Lung (tissue), 12 donors: ENCODE data around the gene RDX. TPM values are rescaled to one million over a fixed set of nuclear protein-coding genes. Genes with fewer than 3 reads are reported as not detected.
"Not testable (repeated sequence)": the region's sequence is repeated elsewhere in the genome, so short reads cannot be mapped to it uniquely, and the experiment has no call there.

Experiments used
- ATAC-seq: fragments of 200-7000 bp; cut with Tn5 transposase; one replicate; pipeline ENCODE4 v1.9.1; 2020; ENCODE audit warnings: moderate number of reproducible peaks; ENCODE audit not compliant: insufficient read depth, low FRiP score
- DNase-seq, 3 donors: peaks; one replicate each; pipeline ENCODE4 v3.0.0-alpha.2; 2013 to 2017
- H3K27ac ChIP-seq, 2 donors: one replicate each; pipeline ENCODE4 v1.5.1; 2013; ENCODE audit warnings: mild to moderate bottlenecking in 2 of 2, moderate library complexity in 2 of 2, control low read depth in 1 of 2, inconsistent platforms in 1 of 2, low read depth in 1 of 2, low read length in 1 of 2
- H3K27me3 ChIP-seq, 3 donors: one replicate each; pipeline ENCODE4 v1.5.1; 2013; ENCODE audit warnings: low read length in 2 of 3; ENCODE audit not compliant: control insufficient read depth in 3 of 3, insufficient read depth in 3 of 3
- H3K36me3 ChIP-seq, 4 donors: one replicate each; pipeline ENCODE4 v1.5.1; 2013; ENCODE audit warnings: low read length in 4 of 4, mild to moderate bottlenecking in 1 of 4, moderate library complexity in 1 of 4; ENCODE audit not compliant: control insufficient read depth in 4 of 4, insufficient read depth in 4 of 4
- H3K4me1 ChIP-seq, 5 donors: one replicate each; pipeline ENCODE4 v1.5.1; 2013; ENCODE audit warnings: low read length in 5 of 5, mild to moderate bottlenecking in 2 of 5, moderate library complexity in 1 of 5; ENCODE audit not compliant: control insufficient read depth in 5 of 5, insufficient read depth in 5 of 5
- H3K4me3 ChIP-seq: one replicate; pipeline ENCODE4 v1.5.1; 2013; ENCODE audit warnings: mild to moderate bottlenecking, control low read depth, moderate library complexity
- H3K9ac ChIP-seq, 2 donors: one replicate each; pipeline ENCODE4 v1.5.1; 2013; ENCODE audit warnings: low read length in 2 of 2, control low read depth in 1 of 2; ENCODE audit not compliant: insufficient read depth in 1 of 2
- H3K9me3 ChIP-seq, 4 donors: one replicate each; pipeline ENCODE4 v1.5.1; 2013; ENCODE audit warnings: low read length in 3 of 4, mild to moderate bottlenecking in 1 of 4, moderate library complexity in 1 of 4; ENCODE audit not compliant: control insufficient read depth in 4 of 4, insufficient read depth in 3 of 4
- WGBS, 2 donors: extraction: QIAGEN DNeasy Blood & Tissue Kit; methylation state at CpG; one replicate each; pipeline ENCODE4 v1.1.7; 2013; 5-methylcytosine and 5-hydroxymethylcytosine counted together
- polyA plus RNA-seq, 2 donors: library from polyadenylated mRNA; stranded (reverse); fragments of 200-250 nt; gene quantifications; one replicate each; pipeline ENCODE4 v1.2.1, GENCODE V29; 2013
- total RNA-seq, 2 donors: library from RNA; depleted of rRNA in 1 of 2; stranded (reverse); fragments of >200 nt in 1 of 2; gene quantifications; one replicate each; pipeline ENCODE4 v1.2.1, GENCODE V29; 2014 to 2021
- TF ChIP-seq, protein P1 (sequence below): IDR thresholded peaks from 2 replicates; pipeline ENCODE4 v1.5.1; 2012; ENCODE audit warnings: mild to moderate bottlenecking; ENCODE audit errors: control extremely low read depth, extremely low read depth
- donor health status: control.
- donor health status: control.
- donor health status: Bipolar disorder and iron deficiency.
- donor health status: healthy.
- donor health status: DM: yes; HTN: yes; CAD: no.

Gene RDX
- total and polyA plus RNA-seq, 4 donors = 21.8 to 144 (median 59.2) TPM

DNA sequence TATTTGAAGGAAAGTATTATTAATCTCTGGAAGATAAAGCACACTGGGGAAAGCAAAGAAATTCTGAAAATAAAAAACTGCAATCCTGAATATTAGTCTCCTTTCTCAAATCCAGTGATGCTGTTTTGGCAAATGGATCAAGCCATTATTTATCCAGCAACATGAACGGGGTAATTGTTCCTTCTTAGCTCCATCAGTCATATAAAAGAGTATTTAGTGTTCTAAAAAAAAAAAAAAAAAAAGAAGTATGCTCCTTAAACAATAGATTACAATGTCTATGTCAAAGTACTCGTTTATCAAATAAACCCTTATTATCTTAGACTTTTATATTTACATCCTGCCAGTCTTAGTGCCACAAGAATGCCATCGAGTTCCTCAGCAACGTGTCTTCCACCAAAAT lies 1.3 kb downstream of the RDX start:
- TF ChIP-seq, protein P1, sequence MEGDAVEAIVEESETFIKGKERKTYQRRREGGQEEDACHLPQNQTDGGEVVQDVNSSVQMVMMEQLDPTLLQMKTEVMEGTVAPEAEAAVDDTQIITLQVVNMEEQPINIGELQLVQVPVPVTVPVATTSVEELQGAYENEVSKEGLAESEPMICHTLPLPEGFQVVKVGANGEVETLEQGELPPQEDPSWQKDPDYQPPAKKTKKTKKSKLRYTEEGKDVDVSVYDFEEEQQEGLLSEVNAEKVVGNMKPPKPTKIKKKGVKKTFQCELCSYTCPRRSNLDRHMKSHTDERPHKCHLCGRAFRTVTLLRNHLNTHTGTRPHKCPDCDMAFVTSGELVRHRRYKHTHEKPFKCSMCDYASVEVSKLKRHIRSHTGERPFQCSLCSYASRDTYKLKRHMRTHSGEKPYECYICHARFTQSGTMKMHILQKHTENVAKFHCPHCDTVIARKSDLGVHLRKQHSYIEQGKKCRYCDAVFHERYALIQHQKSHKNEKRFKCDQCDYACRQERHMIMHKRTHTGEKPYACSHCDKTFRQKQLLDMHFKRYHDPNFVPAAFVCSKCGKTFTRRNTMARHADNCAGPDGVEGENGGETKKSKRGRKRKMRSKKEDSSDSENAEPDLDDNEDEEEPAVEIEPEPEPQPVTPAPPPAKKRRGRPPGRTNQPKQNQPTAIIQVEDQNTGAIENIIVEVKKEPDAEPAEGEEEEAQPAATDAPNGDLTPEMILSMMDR = no peak
- peaks cover 0 to 2% (median 0%) of the 10 kb centered on the region in 4 donors for H3K9me3 ChIP-seq
- WGBS, 2 donors = 7 to 11% methylated on average over 4 of the region's 4 CpGs
- H3K9ac ChIP-seq = peak overlapping the region in 1 of 2 donors; percentile 67
- H3K4me3 ChIP-seq = no peak overlapping the region
- no peaks in the 10 kb centered on the region for H3K36me3 ChIP-seq
- ATAC-seq (no peak), DNase-seq (peak in 1 of 3 donors; percentile 17)
- peaks cover 0 to 42% (median 12%) of the 10 kb centered on the region in 5 donors for H3K4me1 ChIP-seq
- no peaks in the 10 kb centered on the region for H3K27me3 ChIP-seq
- H3K27ac ChIP-seq = no peak overlapping the region

DNA sequence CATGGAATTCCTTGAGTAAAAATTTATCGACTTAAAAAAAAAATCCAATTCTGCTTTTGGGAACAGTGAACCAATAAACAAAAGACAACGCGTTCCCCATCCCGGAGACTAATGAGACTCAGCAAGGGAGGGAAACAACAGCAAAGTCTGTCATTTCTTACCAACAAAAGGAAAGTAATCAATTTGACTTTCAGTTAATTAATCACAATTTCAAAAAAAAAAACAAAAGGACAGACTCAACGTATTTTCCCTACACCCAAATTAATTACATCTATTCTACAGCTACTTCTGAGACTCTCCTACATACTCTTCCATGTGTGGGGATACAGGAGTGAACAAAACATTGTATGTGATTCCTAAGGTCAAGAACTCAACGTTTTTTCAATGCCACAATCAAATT lies 1.9 kb downstream of the RDX start:
- Histone ChIP-seq H3K27ac (no peak overlapping the region), H3K4me3 (no peak overlapping the region), H3K27me3 (no peaks in the 10 kb centered on the region), H3K4me1 (peaks cover 0 to 42% (median 12%) of the 10 kb centered on the region in 5 donors), H3K9me3 (peaks cover 0 to 2% (median 0%) of the 10 kb centered on the region in 4 donors), H3K36me3 (no peaks in the 10 kb centered on the region), H3K9ac (peak overlapping the region in 1 of 2 donors; percentile 59)
- ATAC-seq = no peak
- 49 to 61% methylated on average over 6 of the region's 6 CpGs for WGBS, 2 donors
- TF ChIP-seq, protein P1 = no peak
- peak in 2 of 3 donors; percentile 10 to 14 for DNase-seq

DNA sequence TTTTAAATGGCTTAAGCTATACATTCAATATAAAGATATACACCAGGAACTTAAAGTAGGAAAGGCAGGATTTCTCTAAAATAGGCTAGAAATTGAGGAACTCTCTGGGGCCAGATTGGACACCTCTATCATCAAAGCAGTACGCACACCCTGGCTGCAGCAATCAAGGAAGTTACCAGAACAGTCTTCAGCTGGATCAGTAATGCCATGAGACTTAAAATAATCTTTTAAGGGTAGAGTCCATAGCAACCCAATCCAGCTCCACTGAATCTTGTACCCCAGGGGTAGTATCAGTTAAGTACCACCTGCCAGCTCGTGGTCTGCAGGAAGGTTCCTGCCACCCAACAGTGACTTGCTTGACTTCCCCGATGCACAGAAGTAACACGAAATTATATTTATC lies 3.0 kb downstream of the RDX start:
- peaks cover 0 to 2% (median 0%) of the 10 kb centered on the region in 4 donors for H3K9me3 ChIP-seq
- no peak for DNase-seq
- no peak overlapping the region for H3K4me3 ChIP-seq
- no peak for ATAC-seq
- TF ChIP-seq, protein P1 = no peak
- H3K36me3 ChIP-seq = no peaks in the 10 kb centered on the region
- H3K27me3 ChIP-seq = no peaks in the 10 kb centered on the region
- 29 to 45% methylated on average over 4 of the region's 4 CpGs for WGBS, 2 donors
- H3K27ac ChIP-seq = no peak overlapping the region
- H3K4me1 ChIP-seq = peaks cover 0 to 42% (median 12%) of the 10 kb centered on the region in 5 donors
- H3K9ac ChIP-seq = no peak overlapping the region

DNA sequence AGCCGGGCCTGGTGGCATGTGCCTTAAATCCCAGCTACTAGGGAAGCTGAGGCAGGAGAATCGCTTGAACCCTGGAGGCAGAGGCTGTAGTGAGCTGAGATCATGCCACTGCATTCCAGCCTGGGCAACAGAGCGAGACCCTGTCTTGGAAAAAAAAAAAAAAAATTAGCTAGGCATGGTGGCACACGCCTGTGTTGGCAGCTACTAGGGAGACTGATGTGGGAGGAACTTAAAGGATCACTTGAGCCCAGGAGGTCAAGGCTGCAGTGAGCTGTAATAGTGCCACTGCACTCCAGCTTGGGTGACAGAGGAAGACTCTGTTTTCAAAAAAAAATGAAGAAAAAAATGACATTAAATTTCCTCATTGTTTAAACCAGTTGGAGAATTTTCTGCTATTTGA lies 4.3 kb downstream of the RDX start:
- not testable (repeated sequence) for DNase-seq, H3K27ac ChIP-seq, H3K36me3 ChIP-seq, H3K9me3 ChIP-seq, H3K27me3 ChIP-seq, H3K4me3 ChIP-seq, ATAC-seq, H3K9ac ChIP-seq
- H3K4me1 ChIP-seq = peaks cover 0 to 39% (median 12%) of the 10 kb centered on the region in 5 donors
- 89 to 91% methylated on average over 4 of the region's 4 CpGs for WGBS, 2 donors
